Thoracic aorta (tissue), 2 donors: ENCODE measurements around the gene PPCDC. TPM values are rescaled to one million over a fixed set of nuclear protein-coding genes. Genes with fewer than 3 reads are reported as not detected.

Source experiments
- ATAC-seq: fragments of 150-250 bp; one replicate; pipeline ENCODE4 v1.8.0; 2017; ENCODE audit warnings: low read depth; ENCODE audit not compliant: insufficient number of reproducible peaks, low FRiP score
- DNase-seq: peaks from one replicate; pipeline ENCODE4 v3.0.0-alpha.2; 2020; ENCODE audit warnings: low spot score
- H3K27ac ChIP-seq, 2 donors: fragments of 200-600 bp; sonication (generic); 1 replicate in 1 of 2; 2 replicates in 1 of 2; pipeline ENCODE4 v1.5.1; 2016; ENCODE audit warnings: mild to moderate bottlenecking in 2 of 2, moderate library complexity in 2 of 2
- H3K27me3 ChIP-seq: fragments of 200-600 bp; sonication (generic); replicated peaks from 2 replicates; pipeline ENCODE4 v1.6.0; 2016; ENCODE audit warnings: mild to moderate bottlenecking; ENCODE audit not compliant: insufficient read depth
- H3K36me3 ChIP-seq: fragments of 200-600 bp; sonication (generic); one replicate; pipeline ENCODE4 v1.5.1; 2016
- H3K4me1 ChIP-seq, 2 donors: fragments of 200-600 bp; sonication (generic); 1 replicate in 1 of 2; 2 replicates in 1 of 2; pipeline versions ENCODE4 v1.5.1 to v1.6.0; 2016; ENCODE audit warnings: low read depth in 2 of 2, mild to moderate bottlenecking in 1 of 2; ENCODE audit not compliant: control insufficient read depth in 1 of 2
- H3K4me3 ChIP-seq: fragments of 200-600 bp; sonication (generic); 2 replicates; pipeline ENCODE4 v1.5.1; 2016; ENCODE audit warnings: mild to moderate bottlenecking
- H3K9me3 ChIP-seq: fragments of 200-600 bp; sonication (generic); 2 replicates; pipeline ENCODE4 v1.5.1; 2016
- CTCF ChIP-seq: fragments of 200-600 bp; sonication (generic); IDR thresholded peaks from one replicate; pipeline ENCODE4 v1.5.1; 2019; ENCODE audit warnings: antibody characterized with exemption
- total RNA-seq, 2 donors: library from RNA; depleted of rRNA; stranded (reverse); fragments of >200 nt; gene quantifications; one replicate each; pipeline versions ENCODE4 v1.1.0 to v1.2.3, GENCODE V29; 2016

PPCDC gene
- total RNA-seq, 2 donors from 2014 or later: 8.5 to 13.7 TPM

GRCh38 chr15:75052972-75053747 lies 29.8 kb downstream of the PPCDC start:
- no peaks in the 10 kb centered on the region for H3K9me3 ChIP-seq
- H3K27ac ChIP-seq: no peak overlapping the region
- no peak overlapping the region for H3K4me3 ChIP-seq
- no peak for TF ChIP-seq CTCF
- no peak for ATAC-seq
- peaks cover 9 to 21% of the 10 kb centered on the region in 2 donors for H3K4me1 ChIP-seq
- H3K27me3 ChIP-seq: no peaks in the 10 kb centered on the region
- DNase-seq: no peak
- no peaks in the 10 kb centered on the region for H3K36me3 ChIP-seq

- Histone ChIP-seq H3K27ac (no peak overlapping the region), H3K4me3 (no peak overlapping the region), H3K36me3 (no peaks in the 10 kb centered on the region), H3K4me1 (peaks cover 9 to 16% of the 10 kb centered on the region in 2 donors), H3K27me3 (no peaks in the 10 kb centered on the region), H3K9me3 (no peaks in the 10 kb centered on the region)
- no peak for ATAC-seq
- no peak for TF ChIP-seq CTCF
- DNase-seq: no peak
Measured at GRCh38 chr15:75053748-75054125, 30.3 kb downstream of the PPCDC start.

- no peak overlapping the region for H3K4me3 ChIP-seq
- ATAC-seq (no peak), DNase-seq (no peak)
- no peaks in the 10 kb centered on the region for H3K36me3 ChIP-seq
- no peak overlapping the region for H3K27ac ChIP-seq
- peaks cover 4 to 10% of the 10 kb centered on the region in 2 donors for H3K4me1 ChIP-seq
- no peak for TF ChIP-seq CTCF
- no peaks in the 10 kb centered on the region for H3K9me3 ChIP-seq
- no peaks in the 10 kb centered on the region for H3K27me3 ChIP-seq
Measured at GRCh38 chr15:75054172-75054897, 30.9 kb downstream of the PPCDC start.

GRCh38 chr15:75056036-75056435 lies 32.6 kb downstream of the PPCDC start:
- TF ChIP-seq CTCF: no peak
- Histone ChIP-seq H3K27ac (no peak overlapping the region), H3K4me3 (no peak overlapping the region), H3K4me1 (no peaks in the 10 kb centered on the region), H3K27me3 (no peaks in the 10 kb centered on the region), H3K9me3 (no peaks in the 10 kb centered on the region), H3K36me3 (no peaks in the 10 kb centered on the region)
- DNase-seq (no peak), ATAC-seq (no peak)

GRCh38 chr15:75058127-75058905 lies 34.9 kb downstream of the PPCDC start:
- ATAC-seq (no peak), DNase-seq (no peak)
- H3K27ac ChIP-seq: no peak overlapping the region
- no peak for TF ChIP-seq CTCF
- no peaks in the 10 kb centered on the region for H3K36me3 ChIP-seq
- peaks cover 0 to 4% of the 10 kb centered on the region in 2 donors for H3K4me1 ChIP-seq
- H3K27me3 ChIP-seq: no peaks in the 10 kb centered on the region
- H3K4me3 ChIP-seq: no peak overlapping the region
- H3K9me3 ChIP-seq: no peaks in the 10 kb centered on the region
